GM10248 (cell line): Measurements from ENCODE around the gene STARD3.

Experiments used
- CTCF ChIA-PET: fragments of 300-600 bp; sonication (Branson Sonifier 250); formaldehyde crosslinking; extraction: SDS; loops from one replicate; lab custom pipeline; 2021; ENCODE audit warnings: antibody characterized with exemption; lab: Yijun Ruan, JAX
- POLR2A ChIA-PET: fragments of 350-650 bp; sonication (Branson Sonifier 250); formaldehyde crosslinking; extraction: SDS; loops from one replicate; lab custom pipeline; 2020; ENCODE audit warnings: antibody characterized with exemption; lab: Yijun Ruan, JAX
- DNase-seq: peaks from one replicate; pipeline ENCODE4 v3.0.0; 2012; ENCODE audit errors: extremely low spot score
- TF ChIP-seq, protein P1 (sequence below): IDR thresholded peaks from 2 replicates; pipeline ENCODE4 v1.5.1; 2012; ENCODE audit warnings: mild to moderate bottlenecking, low read depth; ENCODE audit errors: extremely low read depth, missing control alignments, control extremely low read depth

STARD3 gene

DNA sequence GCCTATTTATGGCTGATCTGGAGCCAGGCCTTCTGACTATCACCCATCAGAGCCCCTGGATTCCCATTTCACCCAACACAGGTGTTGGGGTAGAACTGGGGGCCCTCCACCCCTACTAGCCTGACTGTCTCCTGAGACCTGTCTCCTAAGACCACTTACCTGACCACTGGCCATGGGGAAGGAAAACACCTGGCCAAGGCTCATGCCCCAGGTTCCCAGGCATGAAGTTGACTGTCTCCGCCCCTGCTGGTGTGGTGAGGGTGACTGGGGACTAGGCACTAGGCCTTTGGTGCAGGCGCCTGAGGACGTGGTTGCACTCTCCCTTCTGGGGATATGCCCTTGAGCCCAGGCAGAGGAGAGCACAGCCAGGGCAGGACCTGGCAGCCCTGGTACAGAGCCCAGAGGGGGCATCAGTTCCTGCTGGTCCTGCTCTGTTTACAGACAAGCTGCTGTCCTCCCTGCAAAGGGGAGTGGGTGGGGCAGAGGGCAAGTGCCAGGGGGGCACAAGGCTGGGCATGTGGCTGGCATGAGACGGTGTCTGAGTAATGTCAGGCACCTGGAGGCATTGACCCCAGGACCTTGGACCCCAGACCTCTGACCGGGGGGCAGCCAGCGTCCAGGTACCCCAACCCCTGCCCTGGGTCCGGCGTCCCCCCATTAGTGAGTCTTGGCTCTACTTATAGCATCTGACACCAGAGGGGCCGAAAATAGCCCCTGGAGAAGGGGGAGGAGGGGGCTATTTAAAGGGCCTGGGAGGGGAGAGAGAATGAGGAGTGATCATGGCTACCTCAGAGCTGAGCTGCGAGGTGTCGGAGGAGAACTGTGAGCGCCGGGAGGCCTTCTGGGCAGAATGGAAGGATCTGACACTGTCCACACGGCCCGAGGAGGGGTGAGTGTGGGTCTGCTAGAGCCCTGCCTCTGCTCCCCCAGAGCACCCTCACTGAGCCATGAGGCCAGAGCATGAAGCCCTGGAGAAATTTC, 27.9 kb downstream of the STARD3 start, which contains the start of gene TCAP:
TSS of gene TCAP (plus strand) at position 769 of the 981 bp plus-strand sequence. CDS start at position 780, 11 bp downstream.
- ChIA-PET CTCF (interaction anchor here (2.5 to 21.1 kb wide), 4 partner anchors 12 to 44 kb away, joined by 11 to 180 read pairs (median 73); no protein-coding TSS in a partner anchor), POLR2A (no interaction called here)
- TF ChIP-seq, protein P1, sequence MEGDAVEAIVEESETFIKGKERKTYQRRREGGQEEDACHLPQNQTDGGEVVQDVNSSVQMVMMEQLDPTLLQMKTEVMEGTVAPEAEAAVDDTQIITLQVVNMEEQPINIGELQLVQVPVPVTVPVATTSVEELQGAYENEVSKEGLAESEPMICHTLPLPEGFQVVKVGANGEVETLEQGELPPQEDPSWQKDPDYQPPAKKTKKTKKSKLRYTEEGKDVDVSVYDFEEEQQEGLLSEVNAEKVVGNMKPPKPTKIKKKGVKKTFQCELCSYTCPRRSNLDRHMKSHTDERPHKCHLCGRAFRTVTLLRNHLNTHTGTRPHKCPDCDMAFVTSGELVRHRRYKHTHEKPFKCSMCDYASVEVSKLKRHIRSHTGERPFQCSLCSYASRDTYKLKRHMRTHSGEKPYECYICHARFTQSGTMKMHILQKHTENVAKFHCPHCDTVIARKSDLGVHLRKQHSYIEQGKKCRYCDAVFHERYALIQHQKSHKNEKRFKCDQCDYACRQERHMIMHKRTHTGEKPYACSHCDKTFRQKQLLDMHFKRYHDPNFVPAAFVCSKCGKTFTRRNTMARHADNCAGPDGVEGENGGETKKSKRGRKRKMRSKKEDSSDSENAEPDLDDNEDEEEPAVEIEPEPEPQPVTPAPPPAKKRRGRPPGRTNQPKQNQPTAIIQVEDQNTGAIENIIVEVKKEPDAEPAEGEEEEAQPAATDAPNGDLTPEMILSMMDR: no peak
- DNase-seq: no peak

DNA sequence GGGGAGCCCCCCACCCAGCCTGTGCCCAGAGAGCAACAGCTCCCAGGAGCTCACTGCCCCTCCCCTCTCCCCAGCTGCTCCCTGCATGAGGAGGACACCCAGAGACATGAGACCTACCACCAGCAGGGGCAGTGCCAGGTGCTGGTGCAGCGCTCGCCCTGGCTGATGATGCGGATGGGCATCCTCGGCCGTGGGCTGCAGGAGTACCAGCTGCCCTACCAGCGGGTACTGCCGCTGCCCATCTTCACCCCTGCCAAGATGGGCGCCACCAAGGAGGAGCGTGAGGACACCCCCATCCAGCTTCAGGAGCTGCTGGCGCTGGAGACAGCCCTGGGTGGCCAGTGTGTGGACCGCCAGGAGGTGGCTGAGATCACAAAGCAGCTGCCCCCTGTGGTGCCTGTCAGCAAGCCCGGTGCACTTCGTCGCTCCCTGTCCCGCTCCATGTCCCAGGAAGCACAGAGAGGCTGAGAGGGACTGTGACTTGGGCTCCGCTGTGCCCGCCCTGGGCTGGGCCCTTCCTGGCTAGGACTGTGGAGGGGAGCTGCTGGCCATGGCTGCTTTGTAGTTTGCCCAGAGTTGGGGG, 28.8 kb downstream of the STARD3 start:
- POLR2A ChIA-PET: no interaction called here
- CTCF ChIA-PET: interaction anchor here (1.1 to 21.1 kb wide), 6 partner anchors 12 to 45 kb away, joined by 3 to 180 read pairs (median 12); no protein-coding TSS in a partner anchor
- TF ChIP-seq, protein P1: no peak
- DNase-seq: no peak

DNA sequence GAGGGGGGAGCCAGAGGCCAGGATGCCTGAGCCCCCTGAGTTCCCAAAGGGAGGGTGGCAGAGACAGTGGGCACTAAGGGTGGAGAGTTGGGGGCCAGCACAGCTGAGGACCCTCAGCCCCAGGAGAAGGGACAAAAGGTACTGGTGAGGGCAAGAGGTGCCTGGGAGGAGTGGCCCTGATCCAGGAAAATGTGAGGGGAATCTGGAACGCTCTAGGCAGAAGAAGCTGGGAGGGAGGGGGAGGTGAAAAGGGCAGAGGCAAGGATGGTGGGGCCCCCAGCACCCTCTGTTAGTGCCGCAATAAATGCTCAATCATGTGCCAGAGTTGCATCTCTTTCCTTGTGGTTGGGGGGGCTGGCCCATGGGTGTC, 29.3 kb downstream of the STARD3 start:
- POLR2A ChIA-PET: no interaction called here
- no peak for DNase-seq
- TF ChIP-seq, protein P1: no peak
- CTCF ChIA-PET: interaction anchor here (1.1 to 21.1 kb wide), 7 partner anchors 9 to 45 kb away, joined by 3 to 180 read pairs (median 11); no protein-coding TSS in a partner anchor

DNA sequence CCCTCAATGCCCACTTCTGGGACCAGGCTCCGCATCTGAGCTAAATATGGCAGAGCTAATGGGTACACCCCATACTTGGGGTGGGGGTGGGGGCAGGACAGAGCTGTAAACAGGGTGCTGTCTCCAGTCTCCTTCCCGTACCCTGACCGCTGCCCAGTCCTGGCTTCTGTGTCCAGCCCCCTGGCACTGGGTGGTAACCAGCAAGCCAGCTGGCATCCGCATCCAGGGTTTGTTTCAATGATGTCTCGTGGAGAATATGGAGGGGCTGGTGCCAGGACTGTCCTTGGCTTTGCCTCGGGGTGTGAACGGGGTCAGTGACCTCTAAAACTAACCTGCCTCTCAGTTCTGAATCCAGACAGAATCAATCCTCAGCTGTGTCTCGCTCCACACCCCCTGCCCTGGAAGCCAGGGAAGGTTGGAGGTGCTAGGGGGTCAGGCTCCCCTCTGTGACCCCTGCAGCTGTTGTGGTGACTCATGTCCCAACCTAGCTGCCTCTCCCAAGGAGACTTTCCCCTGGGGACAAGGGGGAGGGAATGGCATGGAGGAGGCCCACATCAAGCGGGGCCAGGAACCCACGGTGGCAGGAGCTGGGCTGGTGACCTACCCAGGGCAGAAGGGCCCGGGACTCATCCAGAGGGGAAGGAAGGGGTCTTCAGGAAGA, 29.8 kb downstream of the STARD3 start:
- ChIA-PET POLR2A (interaction anchor here (0.6 kb wide), 2 partner anchors 29 to 844 kb away, joined by 4 to 5 read pairs; no protein-coding TSS in a partner anchor), CTCF (interaction anchor here (0.7 to 21.1 kb wide), 8 partner anchors 9 to 46 kb away, joined by 3 to 180 read pairs (median 8); no protein-coding TSS in a partner anchor)
- no peak for DNase-seq
- TF ChIP-seq, protein P1: no peak

DNA sequence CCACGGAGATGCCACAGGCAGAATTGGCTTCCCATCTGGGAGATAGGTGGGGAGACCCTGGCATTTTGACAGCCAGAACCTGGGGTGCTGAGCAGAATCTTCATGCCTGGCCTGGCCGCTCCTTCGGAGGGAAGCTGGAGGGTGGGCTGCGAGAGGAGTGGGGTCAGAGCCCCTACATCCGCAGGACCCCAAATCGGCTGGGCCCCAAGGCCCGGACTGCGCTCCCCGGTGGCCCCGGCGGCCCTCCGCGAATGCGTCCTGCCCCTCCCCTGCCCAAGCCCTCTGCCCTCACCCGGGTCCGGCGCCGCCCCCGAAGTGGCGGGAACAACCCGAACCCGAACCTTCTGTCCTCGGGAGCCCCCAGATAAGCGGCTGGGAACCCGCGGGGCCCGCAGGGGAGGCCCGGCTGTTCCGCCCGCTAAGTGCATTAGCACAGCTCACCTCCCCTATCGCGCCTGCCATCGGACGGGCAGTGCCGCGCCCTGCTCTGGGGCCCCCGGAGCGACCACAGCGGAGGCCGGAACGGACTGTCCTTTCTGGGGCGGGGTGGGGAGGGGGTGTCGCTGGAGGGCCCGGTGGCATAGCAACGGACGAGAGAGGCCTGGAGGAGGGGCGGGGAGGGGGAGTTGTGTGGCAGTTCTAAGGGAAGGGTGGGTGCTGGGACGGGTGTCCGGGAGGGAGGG, 30.5 kb downstream of the STARD3 start:
- TF ChIP-seq, protein P1: no peak
- peak; percentile 55 for DNase-seq
- ChIA-PET POLR2A (interaction anchor here (0.6 kb wide), 2 partner anchors 28 to 845 kb away, joined by 4 to 5 read pairs; no protein-coding TSS in a partner anchor), CTCF (interaction anchor here (0.7 to 21.1 kb wide), 7 partner anchors 10 to 47 kb away, joined by 3 to 180 read pairs (median 11); no protein-coding TSS in a partner anchor)
